Neural cell (in vitro differentiated cells): ENCODE data around the gene TTLL5.

ENCODE experiments used
- EP300 ChIP-seq: fragments of 450-650 bp; conservative IDR thresholded peaks from 2 replicates; pipeline ENCODE4 v1.6.1; 2014; ENCODE audit warnings: antibody characterized with exemption, mild to moderate bottlenecking, moderate library complexity; ENCODE audit not compliant: poor library complexity, severe bottlenecking
- TF ChIP-seq, protein P1 (sequence below): fragments of 450-650 bp; IDR thresholded peaks from 2 replicates; pipeline ENCODE4 v1.5.1; 2014; ENCODE audit warnings: antibody characterized with exemption, mild to moderate bottlenecking, moderate library complexity; ENCODE audit not compliant: poor library complexity, severe bottlenecking

DNA sequence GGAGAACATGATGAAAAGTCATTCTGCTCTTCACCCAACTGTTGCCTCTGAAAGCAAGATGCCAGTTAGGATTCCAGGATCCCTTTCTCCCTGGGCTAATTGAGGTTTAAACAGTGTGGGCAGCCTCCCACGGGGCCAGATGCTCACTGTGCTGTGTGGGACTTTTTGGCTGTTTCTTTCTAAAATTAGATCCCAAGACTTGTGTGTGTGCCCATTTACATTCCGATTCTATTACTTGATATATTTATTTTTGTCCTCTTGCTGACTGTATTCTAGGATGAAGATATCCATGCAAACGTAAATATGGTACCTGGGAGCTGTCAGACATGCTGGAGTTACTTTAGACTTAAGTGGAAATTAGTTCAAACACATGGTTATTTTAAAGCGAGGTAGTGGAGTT is 330.7 kb downstream of the TTLL5 start:
- no peak for TF ChIP-seq EP300
- TF ChIP-seq, protein P1, sequence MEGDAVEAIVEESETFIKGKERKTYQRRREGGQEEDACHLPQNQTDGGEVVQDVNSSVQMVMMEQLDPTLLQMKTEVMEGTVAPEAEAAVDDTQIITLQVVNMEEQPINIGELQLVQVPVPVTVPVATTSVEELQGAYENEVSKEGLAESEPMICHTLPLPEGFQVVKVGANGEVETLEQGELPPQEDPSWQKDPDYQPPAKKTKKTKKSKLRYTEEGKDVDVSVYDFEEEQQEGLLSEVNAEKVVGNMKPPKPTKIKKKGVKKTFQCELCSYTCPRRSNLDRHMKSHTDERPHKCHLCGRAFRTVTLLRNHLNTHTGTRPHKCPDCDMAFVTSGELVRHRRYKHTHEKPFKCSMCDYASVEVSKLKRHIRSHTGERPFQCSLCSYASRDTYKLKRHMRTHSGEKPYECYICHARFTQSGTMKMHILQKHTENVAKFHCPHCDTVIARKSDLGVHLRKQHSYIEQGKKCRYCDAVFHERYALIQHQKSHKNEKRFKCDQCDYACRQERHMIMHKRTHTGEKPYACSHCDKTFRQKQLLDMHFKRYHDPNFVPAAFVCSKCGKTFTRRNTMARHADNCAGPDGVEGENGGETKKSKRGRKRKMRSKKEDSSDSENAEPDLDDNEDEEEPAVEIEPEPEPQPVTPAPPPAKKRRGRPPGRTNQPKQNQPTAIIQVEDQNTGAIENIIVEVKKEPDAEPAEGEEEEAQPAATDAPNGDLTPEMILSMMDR = no peak
